M059J (cell line): ENCODE results near the gene URI1. TPM values are rescaled to one million over a fixed set of nuclear protein-coding genes. Genes with fewer than 3 reads are reported as not detected.

Source experiments
- DNase-seq: peaks from one replicate; pipeline ENCODE4 v3.0.0-alpha.2; 2012; ENCODE audit warnings: low read depth
- total RNA-seq: library from RNA; depleted of rRNA; stranded (reverse); fragments of >200 nt; shearing (Covaris generic); gene quantifications from 2 replicates; pipeline ENCODE4 v1.2.3, GENCODE V29; 2014

URI1 gene
- total RNA-seq, 1 experiment from 2014 or later = 63.0 TPM

DNA sequence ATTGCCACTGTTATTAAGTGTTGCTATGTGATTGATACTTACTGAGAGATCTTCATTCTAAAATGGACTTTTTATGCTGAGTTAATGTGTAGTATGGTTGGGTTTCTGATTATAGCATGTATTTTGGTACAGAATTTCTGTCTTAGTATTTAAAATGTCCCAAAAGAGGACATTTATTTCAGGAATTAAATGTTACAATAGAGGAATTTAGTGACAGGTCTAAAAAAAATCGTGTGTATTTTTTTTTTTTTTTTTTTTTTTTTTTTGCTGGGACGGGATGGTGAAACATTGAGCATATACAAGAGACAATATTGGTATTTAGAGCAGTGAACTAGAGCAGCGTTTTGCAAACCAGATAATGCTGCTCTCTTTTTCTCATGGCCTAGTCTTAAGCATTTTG, 27.9 kb downstream of the URI1 start:
- DNase-seq = no peak

- DNase-seq = no peak
Observed at GRCh38 chr19:29971002-29971401, 29.0 kb downstream of the URI1 start.

GRCh38 chr19:29971648-29972047, 29.6 kb downstream of the URI1 start:
- no peak for DNase-seq

GRCh38 chr19:29974701-29975100, 32.7 kb downstream of the URI1 start:
- DNase-seq = no peak

- no peak for DNase-seq
Observed at GRCh38 chr19:29976151-29976943, 34.3 kb downstream of the URI1 start.

DNA sequence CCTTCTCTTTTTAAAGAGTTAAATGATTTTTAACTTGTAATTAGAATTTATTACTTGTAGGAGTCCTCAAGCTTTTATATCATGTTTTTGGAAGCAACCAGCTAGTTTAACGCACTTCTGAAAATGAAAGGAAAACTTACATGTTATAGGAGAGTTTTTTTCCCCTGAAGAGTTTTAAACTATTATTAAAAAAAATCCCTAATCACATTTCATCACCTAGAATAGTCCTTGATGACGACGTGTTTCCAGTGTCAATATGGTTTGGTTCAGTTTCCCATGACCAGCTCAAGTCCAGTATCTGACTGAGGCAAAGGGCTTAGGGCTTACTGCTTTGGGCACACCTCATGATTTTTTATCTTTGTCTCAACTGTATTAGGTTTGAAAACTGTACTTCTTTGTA, 36.0 kb downstream of the URI1 start:
- no peak for DNase-seq

DNA sequence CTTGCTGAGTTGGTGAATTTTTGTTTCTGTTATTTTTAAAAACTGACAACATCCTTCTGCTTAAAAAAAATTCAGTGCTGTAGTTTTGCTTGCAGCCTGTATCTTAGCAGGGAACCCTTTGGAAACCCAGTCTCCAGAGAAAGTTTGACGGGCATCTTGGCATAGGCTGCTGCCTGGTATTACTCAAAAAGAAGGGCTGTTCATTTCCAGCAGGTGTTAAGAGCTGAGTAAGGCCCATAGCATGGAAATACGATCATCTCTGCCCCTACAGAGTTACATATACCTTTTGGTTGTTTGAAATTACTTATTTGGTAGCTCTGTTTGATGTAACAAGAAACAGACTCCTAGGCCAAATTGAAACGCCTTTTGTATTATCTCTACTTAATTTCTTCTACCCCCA, 41.5 kb downstream of the URI1 start:
- DNase-seq = no peak

GRCh38 chr19:29985196-29985595, 43.2 kb downstream of the URI1 start:
- DNase-seq = no peak

DNA sequence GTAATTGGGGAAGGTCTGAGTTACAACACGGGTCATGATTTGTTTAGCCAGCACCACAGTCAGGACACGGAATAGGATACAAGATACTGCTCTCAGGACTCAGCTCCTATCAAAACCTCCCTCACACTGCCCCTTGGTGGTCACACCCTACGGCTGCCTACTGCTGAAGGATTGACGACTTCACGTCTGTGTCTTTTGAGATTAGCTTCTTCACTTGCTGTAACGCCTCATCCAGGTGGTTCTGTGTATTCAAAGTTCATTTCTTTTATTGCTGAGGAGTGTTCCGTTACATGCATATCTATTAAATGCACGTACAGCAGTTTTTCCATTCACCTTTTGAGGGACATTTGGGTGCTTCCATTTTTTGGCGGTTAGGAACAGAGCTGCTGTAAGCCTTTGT, 46.3 kb downstream of the URI1 start:
- DNase-seq = no peak

DNA sequence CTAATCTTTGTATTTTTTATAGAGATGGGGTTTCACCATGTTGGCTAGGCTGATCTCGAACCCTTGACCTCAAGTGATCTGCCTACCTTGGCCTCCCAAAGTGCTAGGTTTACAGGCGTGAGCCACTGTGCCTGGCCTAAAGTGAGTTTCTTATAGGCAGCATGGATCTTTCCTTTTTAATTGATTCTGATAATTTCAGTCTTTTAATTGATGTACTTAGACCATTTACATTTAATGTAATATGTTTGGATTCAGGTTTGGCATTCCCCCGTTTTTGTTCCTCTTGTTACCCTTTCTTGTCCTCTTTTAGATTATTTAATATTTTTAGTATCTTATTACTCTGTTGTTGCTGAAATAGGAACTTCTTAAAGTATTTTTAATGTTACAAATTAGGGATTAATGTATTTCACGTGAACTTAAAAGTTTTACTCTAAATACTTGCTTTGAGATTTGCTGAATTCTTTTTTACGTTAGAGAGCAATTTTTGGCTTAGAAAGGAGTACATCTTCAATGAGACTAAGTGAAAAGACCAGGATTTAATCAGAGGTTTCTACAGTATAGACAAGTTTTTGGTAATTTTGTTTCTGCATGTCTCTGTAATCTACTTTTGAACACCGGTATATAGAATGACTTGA, 50.3 kb downstream of the URI1 start:
- no peak for DNase-seq

GRCh38 chr19:29999490-29999889, 57.5 kb downstream of the URI1 start:
- no peak for DNase-seq

GRCh38 chr19:30000862-30001261, 58.8 kb downstream of the URI1 start:
- no peak for DNase-seq

- DNase-seq = no peak
Observed at GRCh38 chr19:30001301-30001700, 59.3 kb downstream of the URI1 start.

DNA sequence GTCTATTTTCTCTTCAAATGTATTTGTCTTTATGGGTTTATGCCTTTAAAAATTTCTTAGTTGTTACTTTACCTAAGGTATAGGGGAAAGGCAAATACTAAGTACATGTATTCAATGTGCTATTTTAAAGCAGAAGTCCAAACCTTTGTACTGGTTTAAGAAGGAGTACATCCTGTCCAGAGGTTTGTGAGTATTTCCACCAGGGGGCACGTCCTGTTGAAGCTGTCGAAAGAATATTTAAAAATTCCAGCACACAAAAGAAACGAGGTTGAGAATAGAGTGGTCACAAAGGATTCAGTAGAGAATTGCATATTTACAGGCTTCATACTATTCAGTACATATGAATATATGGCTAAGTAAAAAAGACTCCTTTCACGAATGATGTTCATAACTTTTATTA, 59.8 kb downstream of the URI1 start:
- no peak for DNase-seq

DNA sequence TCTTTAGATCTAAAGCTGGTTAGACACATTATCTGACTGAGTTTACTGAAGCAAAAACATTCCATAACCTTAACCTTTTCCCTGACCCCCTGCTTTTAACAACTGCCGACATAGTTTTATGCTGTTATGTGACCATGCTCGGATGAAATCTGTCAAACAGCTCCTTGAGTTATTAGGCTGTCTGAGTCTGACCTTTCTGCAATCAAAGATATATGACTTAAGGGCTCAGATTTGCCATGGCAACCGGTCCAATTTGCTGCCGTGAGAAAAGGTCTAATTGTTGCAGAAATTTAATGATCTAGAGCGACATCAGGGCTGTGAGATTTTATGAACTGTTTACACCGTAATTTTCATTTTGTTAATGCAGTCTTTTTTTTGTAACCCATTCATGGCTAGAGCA, 61.8 kb downstream of the URI1 start:
- DNase-seq = no peak

GRCh38 chr19:30004403-30004802, 62.4 kb downstream of the URI1 start:
- DNase-seq = no peak

DNA sequence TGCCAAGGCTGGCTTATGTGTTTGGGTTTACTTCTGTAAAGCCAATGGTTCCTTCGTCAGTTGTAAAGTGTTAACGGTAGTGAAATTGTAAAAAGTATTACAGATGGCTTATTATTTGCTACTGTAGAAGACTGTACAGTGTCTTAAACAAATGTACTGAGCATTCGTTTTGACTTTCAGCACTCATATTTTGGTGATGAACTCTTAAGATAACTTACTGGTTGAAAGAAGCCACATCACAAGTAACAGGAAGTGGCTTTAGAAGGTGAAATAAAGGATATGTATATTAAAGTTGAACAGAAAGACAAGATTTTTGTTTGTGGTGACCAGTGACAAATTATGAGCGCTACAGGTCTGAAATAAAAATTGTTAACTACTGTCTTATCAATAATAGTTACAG, 64.2 kb downstream of the URI1 start:
- DNase-seq = no peak

GRCh38 chr19:30008169-30008568, 66.1 kb downstream of the URI1 start:
- no peak for DNase-seq

DNA sequence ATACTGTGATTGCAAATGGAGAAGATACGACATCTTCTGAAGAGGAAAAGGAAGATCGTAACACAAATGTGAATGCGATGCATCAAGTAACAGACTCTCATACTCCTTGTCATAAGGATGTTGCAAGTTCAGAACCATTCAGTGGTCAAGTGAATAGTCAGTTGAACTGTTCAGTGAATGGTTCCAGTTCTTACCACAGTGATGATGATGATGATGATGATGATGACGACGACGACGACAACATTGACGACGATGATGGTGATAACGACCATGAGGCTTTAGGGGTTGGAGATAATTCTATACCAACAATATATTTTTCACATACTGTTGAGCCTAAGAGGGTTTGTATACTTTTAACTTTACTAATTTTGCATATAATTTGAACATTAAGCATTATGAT, 67.0 kb downstream of the URI1 start:
- no peak for DNase-seq

- no peak for DNase-seq
Observed at GRCh38 chr19:30011051-30011578, 69.1 kb downstream of the URI1 start.

GRCh38 chr19:30014770-30015169, 72.7 kb downstream of the URI1 start:
- no peak for DNase-seq

GRCh38 chr19:30017172-30017571, 75.1 kb downstream of the URI1 start:
- no peak for DNase-seq

DNA sequence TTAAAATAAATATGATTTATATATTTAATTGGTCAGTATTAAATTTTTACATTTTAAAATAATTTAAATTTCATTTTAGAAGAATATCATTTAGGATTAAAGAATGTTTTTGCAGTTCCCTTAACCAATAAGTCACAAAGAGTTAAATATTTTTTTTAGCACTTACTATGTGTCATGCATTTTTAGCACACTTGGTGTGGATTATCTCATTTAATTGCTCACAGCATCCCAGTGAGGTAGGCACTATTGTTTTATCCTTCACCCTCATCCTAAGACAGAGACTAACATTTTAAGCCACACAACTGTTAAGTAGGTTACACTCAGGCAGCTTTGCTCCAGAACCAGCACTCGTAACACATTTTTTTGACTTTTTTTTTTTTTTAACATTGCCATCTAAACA, 78.2 kb downstream of the URI1 start:
- DNase-seq = no peak
